Panc1 (cell line): ENCODE measurements around the gene SYT2. TPM values are rescaled to one million over a fixed set of nuclear protein-coding genes. Genes with fewer than 3 reads are reported as not detected.

Source experiments
- ATAC-seq: fragments of 200-7000 bp; cut with Tn5 transposase; 2 replicates; pipeline ENCODE4 v1.9.1; 2020; ENCODE audit warnings: mild to moderate bottlenecking, moderate library complexity
- BruUV-seq: library from RNA; stranded (reverse); fragments of 400-500 nt; replicated peaks from 2 replicates; lab custom pipeline; 2021; lab: Mats Ljungman, UMichigan
- CTCF ChIA-PET: fragments of 300-600 bp; sonication (Branson Sonifier 250); formaldehyde crosslinking; loops from one replicate; lab custom pipeline; 2022; ENCODE audit warnings: antibody characterized with exemption; lab: Charles Lee
- POLR2A ChIA-PET: fragments of 300-600 bp; sonication (Branson Sonifier 250); formaldehyde crosslinking; loops from one replicate; lab custom pipeline; 2022; ENCODE audit warnings: antibody characterized with exemption; lab: Charles Lee
- DNase-seq: peaks from one replicate; pipeline ENCODE4 v3.0.0-alpha.2; 2010; ENCODE audit warnings: low read depth, low spot score
- H3K27ac ChIP-seq: 2 replicates; pipeline ENCODE4 v1.5.1; 2011; ENCODE audit warnings: mild to moderate bottlenecking, low read length, inconsistent platforms
- H3K27me3 ChIP-seq: fragments of 200-500 bp; sonication (Bioruptor generic); 2 replicates; pipeline ENCODE4 v1.6.0; 2014; ENCODE audit warnings: low read length, inconsistent platforms; ENCODE audit not compliant: control insufficient read depth, insufficient read depth
- H3K36me3 ChIP-seq: fragments of 200-500 bp; sonication (Bioruptor generic); 2 replicates; pipeline ENCODE4 v1.5.1; 2014; ENCODE audit warnings: inconsistent platforms, mild to moderate bottlenecking, low read length, moderate library complexity; ENCODE audit not compliant: control insufficient read depth, insufficient read depth
- H3K4me1 ChIP-seq: 2 replicates; pipeline ENCODE4 v1.5.1; 2011; ENCODE audit warnings: inconsistent platforms, mild to moderate bottlenecking, low read length, moderate library complexity; ENCODE audit not compliant: control insufficient read depth, insufficient read depth
- H3K4me3 ChIP-seq, 2 experiments: 2 replicates each; pipeline ENCODE4 v1.5.1; 2011 to 2012; ENCODE audit warnings: low read depth in 2 of 2, low read length in 2 of 2, mild to moderate bottlenecking in 2 of 2, inconsistent platforms in 1 of 2, moderate library complexity in 1 of 2
- H3K9me3 ChIP-seq: fragments of 200-500 bp; sonication (Bioruptor generic); 2 replicates; pipeline ENCODE4 v1.5.1; 2014; ENCODE audit warnings: low read depth, mild to moderate bottlenecking, inconsistent platforms, low read length, moderate library complexity; ENCODE audit not compliant: control insufficient read depth, insufficient read depth
- POLR2AphosphoS5 ChIP-seq: IDR thresholded peaks from 2 replicates; pipeline ENCODE4 v1.6.1; 2012; ENCODE audit warnings: mild to moderate bottlenecking, low read depth, low read length, moderate library complexity
- REST ChIP-seq, 2 experiments: IDR thresholded peaks; 2 replicates each; pipeline ENCODE4 v1.6.1; 2011 to 2012; ENCODE audit warnings: low read depth in 2 of 2, control low read depth in 1 of 2, low read length in 1 of 2, mild to moderate bottlenecking in 1 of 2, moderate library complexity in 1 of 2; ENCODE audit not compliant: insufficient read depth in 1 of 2
- SIN3A ChIP-seq: IDR thresholded peaks from 2 replicates; pipeline ENCODE4 v1.6.1; 2012; ENCODE audit warnings: low read depth, mild to moderate bottlenecking, low read length, moderate library complexity, borderline replicate concordance; ENCODE audit not compliant: insufficient read depth
- TCF7L2 ChIP-seq: IDR thresholded peaks from 2 replicates; pipeline ENCODE4 v1.6.1; 2011; ENCODE audit warnings: mild to moderate bottlenecking, low read depth, low read length, inconsistent platforms
- in situ Hi-C: cut with HindIII; loops from 2 replicates; pipeline ENCODE4 v1.10.0; 2016; ENCODE audit warnings: low sequenced_read_pairs, low pct_unique_long_range_greater_than_20kb
- intact Hi-C: fragments of 100-400 bp; cut with micrococcal nuclease; formaldehyde crosslinking; loops from one replicate; pipeline ENCODE4 v1.10.0; 2022; ENCODE audit not compliant: unreplicated experiment
- total RNA-seq: library from RNA; stranded (reverse); gene quantifications from one replicate; pipeline ENCODE4 v1.2.1, GENCODE V29; 2021; ENCODE audit not compliant: unreplicated experiment
- TF ChIP-seq, protein P1 (sequence below): fragments of 450-650 bp; IDR thresholded peaks from 2 replicates; pipeline ENCODE4 v1.5.1; 2017; ENCODE audit warnings: mild to moderate bottlenecking

SYT2 gene
- total RNA-seq, 1 experiment from 2014 or later: 0.03 TPM

GRCh38 chr1:202700061-202700460, 10.2 kb downstream of the SYT2 start:
- BruUV-seq: no TSS peak
- CTCF ChIA-PET: interaction anchor here (0.5 to 0.9 kb wide), 3 partner anchors 10 to 349 kb away, joined by 3 to 15 read pairs (median 8); partner anchors contain the start of gene SYT2
- H3K27ac ChIP-seq: no peak overlapping the region
- H3K4me1 ChIP-seq: no peaks in the 10 kb centered on the region
- no peak for DNase-seq
- intact Hi-C loops (no loop called here), in situ Hi-C loops (no loop called here)
- H3K9me3 ChIP-seq: no peaks in the 10 kb centered on the region
- TF ChIP-seq REST (IDR thresholded peaks at IDR 0.05; ENCODE audit: insufficient read depth in 1 of 2, low read depth in 2 of 2, low read length in 1 of 2): no peak
- TF ChIP-seq, protein P1, sequence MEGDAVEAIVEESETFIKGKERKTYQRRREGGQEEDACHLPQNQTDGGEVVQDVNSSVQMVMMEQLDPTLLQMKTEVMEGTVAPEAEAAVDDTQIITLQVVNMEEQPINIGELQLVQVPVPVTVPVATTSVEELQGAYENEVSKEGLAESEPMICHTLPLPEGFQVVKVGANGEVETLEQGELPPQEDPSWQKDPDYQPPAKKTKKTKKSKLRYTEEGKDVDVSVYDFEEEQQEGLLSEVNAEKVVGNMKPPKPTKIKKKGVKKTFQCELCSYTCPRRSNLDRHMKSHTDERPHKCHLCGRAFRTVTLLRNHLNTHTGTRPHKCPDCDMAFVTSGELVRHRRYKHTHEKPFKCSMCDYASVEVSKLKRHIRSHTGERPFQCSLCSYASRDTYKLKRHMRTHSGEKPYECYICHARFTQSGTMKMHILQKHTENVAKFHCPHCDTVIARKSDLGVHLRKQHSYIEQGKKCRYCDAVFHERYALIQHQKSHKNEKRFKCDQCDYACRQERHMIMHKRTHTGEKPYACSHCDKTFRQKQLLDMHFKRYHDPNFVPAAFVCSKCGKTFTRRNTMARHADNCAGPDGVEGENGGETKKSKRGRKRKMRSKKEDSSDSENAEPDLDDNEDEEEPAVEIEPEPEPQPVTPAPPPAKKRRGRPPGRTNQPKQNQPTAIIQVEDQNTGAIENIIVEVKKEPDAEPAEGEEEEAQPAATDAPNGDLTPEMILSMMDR: no peak
- no peak for TF ChIP-seq TCF7L2
- no peak for TF ChIP-seq SIN3A
- no peak for TF ChIP-seq POLR2AphosphoS5
- no peaks in the 10 kb centered on the region for H3K36me3 ChIP-seq
- no peak for ATAC-seq
- POLR2A ChIA-PET: no interaction called here
- no peak overlapping the region for H3K4me3 ChIP-seq
- peaks cover 39% of the 10 kb centered on the region for H3K27me3 ChIP-seq

GRCh38 chr1:202698276-202698675, 12.0 kb downstream of the SYT2 start:
- peaks cover 34% of the 10 kb centered on the region for H3K27me3 ChIP-seq

More at GRCh38 chr1:202698276-202698675, 12.0 kb downstream of the SYT2 start:
- in situ Hi-C loops: no loop called here
- intact Hi-C loops: no loop called here
- no TSS peak for BruUV-seq
- Histone ChIP-seq H3K4me1 (no peaks in the 10 kb centered on the region), H3K4me3 (no peak overlapping the region), H3K36me3 (no peaks in the 10 kb centered on the region), H3K9me3 (no peaks in the 10 kb centered on the region), H3K27ac (no peak overlapping the region)
- POLR2A ChIA-PET: no interaction called here
- DNase-seq (no peak), ATAC-seq (no peak)
- CTCF ChIA-PET: no interaction called here
- TF ChIP-seq TCF7L2 (no peak), REST (IDR thresholded peaks at IDR 0.05; ENCODE audit: insufficient read depth in 1 of 2, low read depth in 2 of 2, low read length in 1 of 2) (no peak), SIN3A (no peak), POLR2AphosphoS5 (no peak)
- TF ChIP-seq, protein P1: no peak
